IMR-90 (cell line): ENCODE data around the gene DACH1. TPM values are rescaled to one million over a fixed set of nuclear protein-coding genes. Genes with fewer than 3 reads are reported as not detected.

Experiments used
- ATAC-seq: fragments of 200-7000 bp; cut with Tn5 transposase; 2 replicates; pipeline ENCODE4 v1.9.1; 2020; ENCODE audit warnings: low read depth, mild to moderate bottlenecking, moderate library complexity
- BruUV-seq: library from RNA; stranded (reverse); fragments of 400-500 nt; replicated peaks from 2 replicates; lab custom pipeline; 2021; lab: Mats Ljungman, UMichigan
- CTCF ChIA-PET: fragments of 300-600 bp; formaldehyde crosslinking; extraction: SDS; loops from one replicate; lab custom pipeline; 2021; ENCODE audit warnings: antibody characterized with exemption; lab: Yijun Ruan, JAX
- POLR2A ChIA-PET: fragments of 300-600 bp; sonication (Branson Sonifier 250); formaldehyde crosslinking; loops from one replicate; lab custom pipeline; 2022; ENCODE audit warnings: antibody characterized with exemption; ENCODE audit not compliant: unreplicated experiment; lab: Charles Lee
- DNase-seq: peaks from one replicate; pipeline ENCODE4 v3.0.0; 2013
- H2AFZ ChIP-seq: replicated peaks from 2 replicates; pipeline ENCODE3; 2013; ENCODE audit warnings: low read length, mild to moderate bottlenecking; ENCODE audit not compliant: poor library complexity
- H2AK5ac ChIP-seq: 2 replicates; pipeline ENCODE4 v1.6.1; 2013; ENCODE audit warnings: low read depth, low read length, inconsistent platforms
- H2AK9ac ChIP-seq: replicated peaks from 2 replicates; pipeline ENCODE3; 2013; ENCODE audit warnings: mild to moderate bottlenecking, low read depth, low read length, moderate library complexity; ENCODE audit not compliant: poor library complexity
- H2BK120ac ChIP-seq: 2 replicates; pipeline ENCODE4 v1.6.1; 2013; ENCODE audit warnings: low read depth, low read length, inconsistent platforms
- H2BK15ac ChIP-seq: 3 replicates; pipeline ENCODE4 v1.6.1; 2013; ENCODE audit warnings: low read depth, low read length, inconsistent platforms
- H2BK20ac ChIP-seq: 2 replicates; pipeline ENCODE4 v1.6.1; 2013; ENCODE audit warnings: low read depth, mild to moderate bottlenecking, inconsistent platforms, low read length, moderate library complexity
- H2BK5ac ChIP-seq: 2 replicates; pipeline ENCODE4 v1.6.1; 2013; ENCODE audit warnings: mild to moderate bottlenecking, low read depth, low read length, inconsistent platforms; ENCODE audit not compliant: poor library complexity, severe bottlenecking
- H3K14ac ChIP-seq: replicated peaks from 2 replicates; pipeline ENCODE4 v1.6.1; 2013; ENCODE audit warnings: low read depth, low read length, inconsistent platforms
- H3K18ac ChIP-seq: 2 replicates; pipeline ENCODE4 v1.6.1; 2013; ENCODE audit warnings: low read depth, low read length, control low read depth
- H3K23ac ChIP-seq: 2 replicates; pipeline ENCODE4 v1.6.1; 2013; ENCODE audit warnings: low read depth, low read length, inconsistent platforms
- H3K27ac ChIP-seq: 2 replicates; pipeline ENCODE4 v1.5.1; 2013; ENCODE audit warnings: mild to moderate bottlenecking, control low read depth, low read length; ENCODE audit not compliant: insufficient read depth
- H3K27me3 ChIP-seq: 2 replicates; pipeline ENCODE4 v1.6.1; 2013; ENCODE audit warnings: low read length; ENCODE audit not compliant: control insufficient read depth, insufficient read depth
- H3K36me3 ChIP-seq: 2 replicates; pipeline ENCODE4 v1.6.1; 2013; ENCODE audit warnings: low read length, mixed read lengths; ENCODE audit not compliant: control insufficient read depth, insufficient read depth
- H3K4ac ChIP-seq: 2 replicates; pipeline ENCODE4 v1.6.1; 2013; ENCODE audit warnings: low read depth, low read length, inconsistent platforms
- H3K4me1 ChIP-seq: 2 replicates; pipeline ENCODE4 v1.6.1; 2013; ENCODE audit warnings: low read length, mixed read lengths; ENCODE audit not compliant: control insufficient read depth, insufficient read depth
- H3K4me2 ChIP-seq: 2 replicates; pipeline ENCODE4 v1.6.1; 2013; ENCODE audit warnings: low read depth, mild to moderate bottlenecking, control low read depth, low read length, moderate library complexity
- H3K4me3 ChIP-seq: 2 replicates; pipeline ENCODE4 v1.5.1; 2013; ENCODE audit warnings: low read depth, mild to moderate bottlenecking, control low read depth, low read length, moderate library complexity; ENCODE audit not compliant: insufficient read depth
- H3K56ac ChIP-seq: 2 replicates; pipeline ENCODE4 v1.6.1; 2013; ENCODE audit warnings: low read length, inconsistent platforms; ENCODE audit not compliant: insufficient read depth; ENCODE audit errors: extremely low read depth
- H3K79me1 ChIP-seq, 2 experiments: 2 replicates each; pipeline ENCODE4 v1.6.1; 2013; ENCODE audit warnings: low read length in 2 of 2, inconsistent platforms in 1 of 2, low read depth in 1 of 2
- H3K9ac ChIP-seq: 2 replicates; pipeline ENCODE4 v1.6.1; 2013; ENCODE audit warnings: low read depth, low read length, control low read depth
- H3K9me1 ChIP-seq: 2 replicates; pipeline ENCODE4 v1.6.1; 2013; ENCODE audit warnings: low read length, inconsistent platforms; ENCODE audit not compliant: insufficient read depth
- H3K9me3 ChIP-seq: 2 replicates; pipeline ENCODE4 v1.6.1; 2013; ENCODE audit warnings: low read length; ENCODE audit not compliant: control insufficient read depth, insufficient read depth
- H4K20me1 ChIP-seq: 2 replicates; pipeline ENCODE4 v1.6.1; 2013; ENCODE audit warnings: low read length, inconsistent platforms; ENCODE audit not compliant: insufficient read depth
- H4K5ac ChIP-seq: 2 replicates; pipeline ENCODE4 v1.6.1; 2013; ENCODE audit warnings: mild to moderate bottlenecking, low read depth, low read length, control low read depth
- H4K8ac ChIP-seq, 2 experiments: 2 replicates each; pipeline ENCODE4 v1.6.1; 2013; ENCODE audit warnings: low read depth in 2 of 2, low read length in 2 of 2, control low read depth in 1 of 2, inconsistent platforms in 1 of 2
- H4K91ac ChIP-seq: 2 replicates; pipeline ENCODE4 v1.6.1; 2013; ENCODE audit warnings: low read depth, low read length, inconsistent platforms; ENCODE audit not compliant: insufficient read depth
- CTCF ChIP-seq: conservative IDR thresholded peaks from 2 replicates; pipeline ENCODE4 v1.5.1; 2012; ENCODE audit warnings: mild to moderate bottlenecking, low read depth, low read length, improper control_type of control experiment
- WGBS, 2 experiments: methylation state at CpG; one replicate each; pipeline versions ENCODE4 v1.1.5 to v1.1.7; 2013; ENCODE audit warnings: missing lambda C conversion rate in 2 of 2; ENCODE audit not compliant: insufficient read length in 1 of 2; ENCODE audit errors: extremely low coverage in 2 of 2; 5-methylcytosine and 5-hydroxymethylcytosine counted together
- dilution Hi-C: fragments of 300-500 bp; cut with HindIII; formaldehyde crosslinking; loops from one replicate; pipeline ENCODE4 v1.14.3; 2018; ENCODE audit warnings: low sequenced_read_pairs; ENCODE audit not compliant: unreplicated experiment
- in situ Hi-C: fragments of 300-500 bp; cut with MboI; formaldehyde crosslinking; loops from 3 replicates; pipeline ENCODE4 v1.14.3; 2019; ENCODE audit warnings: low sequenced_read_pairs, inconsistent platforms, mixed read lengths
- intact Hi-C: fragments of 100-400 bp; cut with micrococcal nuclease; formaldehyde crosslinking; loops from 2 replicates; pipeline ENCODE4 v1.10.0; 2022
- polyA plus RNA-seq, 3 experiments: library from polyadenylated mRNA; depleted of rRNA; stranded (reverse); fragments of >200 nt; gene quantifications; 2 replicates each; pipeline ENCODE4 v1.2.3, GENCODE V29; 2012; ENCODE audit warnings: low replicate concordance in 1 of 3
- total RNA-seq: library from RNA; depleted of rRNA; stranded (reverse); fragments of >200 nt; gene quantifications from 2 replicates; pipeline ENCODE4 v1.2.3, GENCODE V29; 2012
- TF ChIP-seq, protein P1 (sequence below): fragments of 150-350 bp; IDR thresholded peaks from 2 replicates; pipeline ENCODE4 v1.6.1; 2016; ENCODE audit warnings: low read depth, mild to moderate bottlenecking, low read length, moderate library complexity, borderline replicate concordance

DACH1 gene
- total and polyA plus RNA-seq, 2 of the 4 experiments (the other 2 are of a cell fraction), result not detected

DNA sequence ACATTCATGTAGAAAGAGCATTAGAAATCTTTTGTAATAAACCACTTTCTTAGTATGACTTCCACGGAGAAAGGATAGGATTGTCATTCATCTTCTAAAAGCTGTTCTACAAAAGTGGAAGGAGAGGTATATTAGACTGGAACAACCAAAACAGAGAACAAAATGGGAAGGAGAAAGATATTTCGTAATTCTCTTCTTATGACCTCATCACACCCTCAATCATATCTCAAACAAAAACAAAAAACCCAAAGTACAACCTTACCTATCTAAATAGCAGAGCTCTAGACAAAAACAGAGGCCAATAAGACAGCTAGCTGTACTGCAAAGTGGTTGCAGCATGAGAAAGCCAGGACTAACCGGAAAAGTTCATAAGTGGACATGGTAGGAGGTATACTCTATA lies 46.3 kb downstream of the DACH1 start:
- 0 out of 2 replicates have a peak, but pooled peaks cover 3% of the 10 kb centered on the region for H3K9me3 ChIP-seq
- no peak overlapping the region for H3K9ac ChIP-seq
- H3K9me1 ChIP-seq, result no peaks in the 10 kb centered on the region
- H2BK5ac ChIP-seq, result no peak overlapping the region
- H4K20me1 ChIP-seq, result no peaks in the 10 kb centered on the region
- no peaks in the 10 kb centered on the region for H3K27me3 ChIP-seq
- no peak overlapping the region for H3K14ac ChIP-seq
- no peak overlapping the region for H2AK5ac ChIP-seq
- H3K79me1 ChIP-seq, result no peaks in the 10 kb centered on the region
- H3K36me3 ChIP-seq, result no peaks in the 10 kb centered on the region
- no CpG with 5 or more reads among the region's 3 CpGs for WGBS, 2 experiments
- no peaks in the 10 kb centered on the region for H3K4me1 ChIP-seq
- no peak overlapping the region for H3K18ac ChIP-seq
- no peak overlapping the region for H2BK20ac ChIP-seq
- H3K4ac ChIP-seq, result no peak overlapping the region
- H4K8ac ChIP-seq, result no peak overlapping the region
- intact Hi-C loops (no loop called here), in situ Hi-C loops (no loop called here), dilution Hi-C loops (no loop called here)
- no peak overlapping the region for H2AK9ac ChIP-seq
- no peak overlapping the region for H3K27ac ChIP-seq
- H4K5ac ChIP-seq, result no peak overlapping the region
- BruUV-seq, result no TSS peak
- H3K56ac ChIP-seq, result no peak overlapping the region
- H2BK120ac ChIP-seq, result no peak overlapping the region
- ATAC-seq (no peak), DNase-seq (no peak)
- TF ChIP-seq CTCF, result no peak
- TF ChIP-seq, protein P1, sequence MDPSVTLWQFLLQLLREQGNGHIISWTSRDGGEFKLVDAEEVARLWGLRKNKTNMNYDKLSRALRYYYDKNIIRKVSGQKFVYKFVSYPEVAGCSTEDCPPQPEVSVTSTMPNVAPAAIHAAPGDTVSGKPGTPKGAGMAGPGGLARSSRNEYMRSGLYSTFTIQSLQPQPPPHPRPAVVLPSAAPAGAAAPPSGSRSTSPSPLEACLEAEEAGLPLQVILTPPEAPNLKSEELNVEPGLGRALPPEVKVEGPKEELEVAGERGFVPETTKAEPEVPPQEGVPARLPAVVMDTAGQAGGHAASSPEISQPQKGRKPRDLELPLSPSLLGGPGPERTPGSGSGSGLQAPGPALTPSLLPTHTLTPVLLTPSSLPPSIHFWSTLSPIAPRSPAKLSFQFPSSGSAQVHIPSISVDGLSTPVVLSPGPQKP, result no peak
- ChIA-PET CTCF (no interaction called here), POLR2A (no interaction called here)
- no peak overlapping the region for H3K4me3 ChIP-seq
- H4K91ac ChIP-seq, result no peak overlapping the region
- H3K23ac ChIP-seq, result no peak overlapping the region
- H2AFZ ChIP-seq, result no peak overlapping the region
- no peak overlapping the region for H2BK15ac ChIP-seq
- H3K4me2 ChIP-seq, result no peak overlapping the region
